ENCODE data around the gene SPAG9.

DNA sequence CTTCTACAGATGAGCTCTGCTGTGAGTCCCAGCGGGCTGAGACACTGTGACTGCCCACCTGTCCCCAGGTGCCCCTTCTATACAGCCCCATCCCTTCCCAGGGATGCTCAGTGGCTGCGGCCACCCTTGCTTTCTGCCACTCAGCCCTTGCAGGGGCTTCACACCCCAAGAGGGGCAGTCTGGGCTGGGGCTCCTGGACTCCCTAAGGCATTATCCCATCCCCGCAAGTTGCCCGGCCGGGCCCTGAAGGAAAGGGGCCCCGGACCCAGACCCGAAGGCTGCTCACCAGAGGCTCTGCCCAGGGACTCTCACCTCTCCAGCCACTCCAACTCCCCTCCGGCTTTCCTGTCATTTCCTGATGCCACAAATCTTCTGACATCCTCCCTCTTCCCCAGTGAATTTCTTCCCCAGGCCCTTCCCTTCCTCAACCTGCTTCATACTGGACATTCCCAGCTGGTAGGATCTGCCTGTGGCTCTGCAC, 166.0 kb downstream of the SPAG9 start:
- no peak for TF ChIP-seq POLR2A (IDR thresholded peaks at IDR 0.05)
- TF ChIP-seq, protein P1, sequence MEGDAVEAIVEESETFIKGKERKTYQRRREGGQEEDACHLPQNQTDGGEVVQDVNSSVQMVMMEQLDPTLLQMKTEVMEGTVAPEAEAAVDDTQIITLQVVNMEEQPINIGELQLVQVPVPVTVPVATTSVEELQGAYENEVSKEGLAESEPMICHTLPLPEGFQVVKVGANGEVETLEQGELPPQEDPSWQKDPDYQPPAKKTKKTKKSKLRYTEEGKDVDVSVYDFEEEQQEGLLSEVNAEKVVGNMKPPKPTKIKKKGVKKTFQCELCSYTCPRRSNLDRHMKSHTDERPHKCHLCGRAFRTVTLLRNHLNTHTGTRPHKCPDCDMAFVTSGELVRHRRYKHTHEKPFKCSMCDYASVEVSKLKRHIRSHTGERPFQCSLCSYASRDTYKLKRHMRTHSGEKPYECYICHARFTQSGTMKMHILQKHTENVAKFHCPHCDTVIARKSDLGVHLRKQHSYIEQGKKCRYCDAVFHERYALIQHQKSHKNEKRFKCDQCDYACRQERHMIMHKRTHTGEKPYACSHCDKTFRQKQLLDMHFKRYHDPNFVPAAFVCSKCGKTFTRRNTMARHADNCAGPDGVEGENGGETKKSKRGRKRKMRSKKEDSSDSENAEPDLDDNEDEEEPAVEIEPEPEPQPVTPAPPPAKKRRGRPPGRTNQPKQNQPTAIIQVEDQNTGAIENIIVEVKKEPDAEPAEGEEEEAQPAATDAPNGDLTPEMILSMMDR (IDR thresholded peaks at IDR 0.05) = no peak
